AG10803 (cell line): ENCODE data around the gene SH3PXD2B.
"Not testable (repeated sequence)": the region's sequence is repeated elsewhere in the genome, so short reads cannot be mapped to it uniquely, and the experiment has no call there.

Experiments used
- DNase-seq: peaks from one replicate; pipeline ENCODE4 v3.0.0; 2010; ENCODE audit warnings: low read depth
- H3K4me3 ChIP-seq: 2 replicates; pipeline ENCODE4 v1.5.1; 2011; ENCODE audit warnings: mild to moderate bottlenecking, low read length, control low read depth
- CTCF ChIP-seq: conservative IDR thresholded peaks from 2 replicates; pipeline ENCODE4 v1.5.1; 2011; ENCODE audit warnings: mild to moderate bottlenecking, low read length, control low read depth, inconsistent platforms

Gene SH3PXD2B

GRCh38 chr5:172361566-172362238 lies 92.6 kb downstream of the SH3PXD2B start:
- peak; percentile 99 for DNase-seq
- no peak for TF ChIP-seq CTCF
- no peak overlapping the region for H3K4me3 ChIP-seq

- no peak for DNase-seq
- H3K4me3 ChIP-seq: no peak overlapping the region
- no peak for TF ChIP-seq CTCF
Observed at GRCh38 chr5:172358345-172358744, 96.0 kb downstream of the SH3PXD2B start.

GRCh38 chr5:172356527-172356926 lies 97.8 kb downstream of the SH3PXD2B start:
- H3K4me3 ChIP-seq: no peak overlapping the region
- TF ChIP-seq CTCF: no peak
- DNase-seq: no peak

- no peak for DNase-seq
- TF ChIP-seq CTCF: no peak
- H3K4me3 ChIP-seq: no peak overlapping the region
Observed at GRCh38 chr5:172356047-172356446, 98.3 kb downstream of the SH3PXD2B start.

GRCh38 chr5:172353846-172354245 lies 100.5 kb downstream of the SH3PXD2B start:
- no peak for TF ChIP-seq CTCF
- DNase-seq: no peak
- H3K4me3 ChIP-seq: no peak overlapping the region

GRCh38 chr5:172353271-172353812 lies 101.0 kb downstream of the SH3PXD2B start:
- H3K4me3 ChIP-seq: no peak overlapping the region
- TF ChIP-seq CTCF: no peak
- no peak for DNase-seq

GRCh38 chr5:172352526-172352925 lies 101.8 kb downstream of the SH3PXD2B start:
- DNase-seq, H3K4me3 ChIP-seq: not testable (repeated sequence)
